HEK293T (cell line): Measurements from ENCODE around the gene ACSF3.

ENCODE experiments used
- ARNT ChIP-seq: fragments of 450-650 bp; IDR thresholded peaks from 2 replicates; pipeline ENCODE4 v1.6.1; 2017; ENCODE audit warnings: mild to moderate bottlenecking
- BHLHE40 ChIP-seq: fragments of 450-650 bp; IDR thresholded peaks from 2 replicates; pipeline ENCODE4 v1.6.1; 2016; ENCODE audit warnings: mild to moderate bottlenecking, moderate library complexity, borderline replicate concordance
- ELF4 ChIP-seq: fragments of 450-650 bp; IDR thresholded peaks from 2 replicates; pipeline ENCODE4 v1.6.1; 2017; ENCODE audit warnings: antibody characterized with exemption
- FOXA1 ChIP-seq: fragments of 450-650 bp; IDR thresholded peaks from 2 replicates; pipeline ENCODE4 v1.6.1; 2016; ENCODE audit warnings: mild to moderate bottlenecking
- FOXK2 ChIP-seq: fragments of 450-650 bp; IDR thresholded peaks from 2 replicates; pipeline ENCODE4 v1.6.1; 2016; ENCODE audit warnings: mild to moderate bottlenecking
- FOXM1 ChIP-seq: fragments of 450-650 bp; IDR thresholded peaks from 2 replicates; pipeline ENCODE4 v1.6.1; 2017; ENCODE audit warnings: mild to moderate bottlenecking, borderline replicate concordance
- HDGF ChIP-seq: fragments of 450-650 bp; IDR thresholded peaks from 2 replicates; pipeline ENCODE4 v1.6.1; 2017; ENCODE audit warnings: antibody characterized with exemption, borderline replicate concordance
- LEF1 ChIP-seq: fragments of 450-650 bp; IDR thresholded peaks from 2 replicates; pipeline ENCODE4 v1.6.1; 2017; ENCODE audit warnings: mild to moderate bottlenecking, borderline replicate concordance
- NFRKB ChIP-seq: fragments of 450-650 bp; IDR thresholded peaks from 2 replicates; pipeline ENCODE4 v1.6.1; 2016; ENCODE audit warnings: mild to moderate bottlenecking, moderate library complexity
- SP1 ChIP-seq: fragments of 450-650 bp; IDR thresholded peaks from 2 replicates; pipeline ENCODE4 v1.6.1; 2017
- SUZ12 ChIP-seq: fragments of 450-650 bp; IDR thresholded peaks from 2 replicates; pipeline ENCODE4 v1.6.1; 2016; ENCODE audit warnings: mild to moderate bottlenecking
- TARDBP ChIP-seq: fragments of 450-650 bp; IDR thresholded peaks from 2 replicates; pipeline ENCODE4 v1.6.1; 2016
- ZNF384 ChIP-seq: fragments of 450-650 bp; IDR thresholded peaks from 2 replicates; pipeline ENCODE4 v1.6.1; 2016
- TF ChIP-seq, protein P1 (sequence below): fragments of 450-650 bp; IDR thresholded peaks from 2 replicates; pipeline ENCODE4 v1.6.1; 2016

DNA sequence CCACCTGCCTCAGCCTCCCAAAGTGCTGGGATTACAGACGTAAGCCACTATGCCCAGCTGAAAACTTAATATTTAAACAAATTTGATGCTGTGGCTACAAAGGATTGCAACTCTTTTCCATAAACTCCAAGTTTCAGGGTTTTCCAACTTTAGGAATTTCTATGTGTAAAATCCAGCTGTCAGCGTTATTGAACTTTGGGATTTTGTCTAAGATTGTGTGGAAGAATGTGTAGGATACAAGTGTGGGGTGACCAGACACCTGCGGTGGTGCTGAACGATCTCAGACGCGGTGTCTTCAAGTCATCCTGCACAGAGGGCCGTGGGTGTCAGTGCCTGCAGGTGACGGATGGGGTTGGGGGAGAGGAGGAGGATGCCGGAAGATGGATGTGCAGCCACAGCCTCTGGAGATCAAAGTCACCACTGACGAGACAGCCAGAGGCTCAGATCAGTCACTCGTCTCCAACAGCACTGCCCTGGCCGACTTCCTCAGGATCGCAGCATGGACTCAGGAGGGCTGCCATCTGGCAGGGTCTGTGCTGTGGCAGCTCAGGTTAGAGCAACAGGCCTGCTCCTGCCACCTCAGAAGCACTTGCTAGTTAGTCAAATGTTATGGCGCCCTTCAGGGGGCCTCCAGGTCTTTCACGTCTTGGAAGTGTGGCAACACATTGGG lies 13.0 kb downstream of the ACSF3 start:
- TF ChIP-seq FOXA1 = no peak
- no peak for TF ChIP-seq FOXM1
- TF ChIP-seq ARNT = no peak
- TF ChIP-seq SP1 = no peak
- no peak for TF ChIP-seq TARDBP
- no peak for TF ChIP-seq FOXK2
- TF ChIP-seq LEF1 = no peak
- no peak for TF ChIP-seq SUZ12
- no peak for TF ChIP-seq BHLHE40
- TF ChIP-seq, protein P1, sequence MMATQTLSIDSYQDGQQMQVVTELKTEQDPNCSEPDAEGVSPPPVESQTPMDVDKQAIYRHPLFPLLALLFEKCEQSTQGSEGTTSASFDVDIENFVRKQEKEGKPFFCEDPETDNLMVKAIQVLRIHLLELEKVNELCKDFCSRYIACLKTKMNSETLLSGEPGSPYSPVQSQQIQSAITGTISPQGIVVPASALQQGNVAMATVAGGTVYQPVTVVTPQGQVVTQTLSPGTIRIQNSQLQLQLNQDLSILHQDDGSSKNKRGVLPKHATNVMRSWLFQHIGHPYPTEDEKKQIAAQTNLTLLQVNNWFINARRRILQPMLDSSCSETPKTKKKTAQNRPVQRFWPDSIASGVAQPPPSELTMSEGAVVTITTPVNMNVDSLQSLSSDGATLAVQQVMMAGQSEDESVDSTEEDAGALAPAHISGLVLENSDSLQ = no peak
- TF ChIP-seq ZNF384 = no peak
- no peak for TF ChIP-seq ELF4
- no peak for TF ChIP-seq NFRKB
- no peak for TF ChIP-seq HDGF
